Glutamatergic neuron (in vitro differentiated cells): Measurements from ENCODE around the gene ANO6. TPM values are rescaled to one million over a fixed set of nuclear protein-coding genes. Genes with fewer than 3 reads are reported as not detected.

ENCODE experiments used
- DNase-seq: peaks from one replicate; pipeline ENCODE4 v3.0.0; 2022
- H3K27ac Mint-ChIP-seq: one replicate; pipeline ENCODE4 v1.8.0; 2020; ENCODE audit warnings: mild to moderate bottlenecking, mixed read lengths, inconsistent platforms; ENCODE audit not compliant: unreplicated experiment
- H3K27me3 Mint-ChIP-seq: one replicate; pipeline ENCODE4 v1.8.0; 2020; ENCODE audit warnings: mild to moderate bottlenecking, moderate library complexity, mixed read lengths, inconsistent platforms; ENCODE audit not compliant: unreplicated experiment
- H3K36me3 Mint-ChIP-seq: one replicate; pipeline ENCODE4 v1.8.0; 2020; ENCODE audit warnings: mild to moderate bottlenecking, mixed read lengths, inconsistent platforms; ENCODE audit not compliant: unreplicated experiment
- H3K4me1 Mint-ChIP-seq: one replicate; pipeline ENCODE4 v1.8.0; 2020; ENCODE audit warnings: mild to moderate bottlenecking, low read depth, mixed read lengths, inconsistent platforms; ENCODE audit not compliant: unreplicated experiment
- H3K4me3 Mint-ChIP-seq: one replicate; pipeline ENCODE4 v1.8.0; 2020; ENCODE audit warnings: mild to moderate bottlenecking, mixed read lengths, inconsistent platforms; ENCODE audit not compliant: unreplicated experiment
- H3K9me3 Mint-ChIP-seq: one replicate; pipeline ENCODE4 v1.8.0; 2020; ENCODE audit warnings: mild to moderate bottlenecking, moderate library complexity, mixed read lengths, inconsistent platforms; ENCODE audit not compliant: unreplicated experiment
- total RNA-seq: library from RNA; stranded (reverse); fragmentation: NEBNext Ultra II Directional; extraction: Animal tissue kit (Norgen Biotek cat#: 25700); gene quantifications from one replicate; pipeline ENCODE4 v1.2.1, GENCODE V29; 2021; ENCODE audit not compliant: unreplicated experiment
- TF ChIP-seq, protein P1 (sequence below): fragments of 200-600 bp; sonication (generic); IDR thresholded peaks from one replicate; pipeline ENCODE4 v1.5.0; 2021; ENCODE audit not compliant: partially characterized antibody, unreplicated experiment

Gene ANO6
- total RNA-seq, 1 donor from 2014 or later: 35.9 TPM

- DNase-seq: no peak
- Mint-ChIP-seq H3K36me3 (no peaks in the 10 kb centered on the region), H3K9me3 (no peaks in the 10 kb centered on the region), H3K4me1 (peaks cover 4% of the 10 kb centered on the region), H3K27me3 (peaks cover 3% of the 10 kb centered on the region), H3K4me3 (no peak overlapping the region), H3K27ac (no peak overlapping the region)
- TF ChIP-seq, protein P1, sequence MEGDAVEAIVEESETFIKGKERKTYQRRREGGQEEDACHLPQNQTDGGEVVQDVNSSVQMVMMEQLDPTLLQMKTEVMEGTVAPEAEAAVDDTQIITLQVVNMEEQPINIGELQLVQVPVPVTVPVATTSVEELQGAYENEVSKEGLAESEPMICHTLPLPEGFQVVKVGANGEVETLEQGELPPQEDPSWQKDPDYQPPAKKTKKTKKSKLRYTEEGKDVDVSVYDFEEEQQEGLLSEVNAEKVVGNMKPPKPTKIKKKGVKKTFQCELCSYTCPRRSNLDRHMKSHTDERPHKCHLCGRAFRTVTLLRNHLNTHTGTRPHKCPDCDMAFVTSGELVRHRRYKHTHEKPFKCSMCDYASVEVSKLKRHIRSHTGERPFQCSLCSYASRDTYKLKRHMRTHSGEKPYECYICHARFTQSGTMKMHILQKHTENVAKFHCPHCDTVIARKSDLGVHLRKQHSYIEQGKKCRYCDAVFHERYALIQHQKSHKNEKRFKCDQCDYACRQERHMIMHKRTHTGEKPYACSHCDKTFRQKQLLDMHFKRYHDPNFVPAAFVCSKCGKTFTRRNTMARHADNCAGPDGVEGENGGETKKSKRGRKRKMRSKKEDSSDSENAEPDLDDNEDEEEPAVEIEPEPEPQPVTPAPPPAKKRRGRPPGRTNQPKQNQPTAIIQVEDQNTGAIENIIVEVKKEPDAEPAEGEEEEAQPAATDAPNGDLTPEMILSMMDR: no peak
These were observed 26.3 kb downstream of the ANO6 start for GRCh38 chr12:45242180-45242579.

- H3K27me3 Mint-ChIP-seq: no peaks in the 10 kb centered on the region
- H3K9me3 Mint-ChIP-seq: no peaks in the 10 kb centered on the region
- no peak overlapping the region for H3K27ac Mint-ChIP-seq
- H3K4me1 Mint-ChIP-seq: peaks cover 4% of the 10 kb centered on the region
- TF ChIP-seq, protein P1: no peak
- no peaks in the 10 kb centered on the region for H3K36me3 Mint-ChIP-seq
- no peak overlapping the region for H3K4me3 Mint-ChIP-seq
- DNase-seq: no peak
These were observed 28.1 kb downstream of the ANO6 start for GRCh38 chr12:45243963-45244362.

DNA sequence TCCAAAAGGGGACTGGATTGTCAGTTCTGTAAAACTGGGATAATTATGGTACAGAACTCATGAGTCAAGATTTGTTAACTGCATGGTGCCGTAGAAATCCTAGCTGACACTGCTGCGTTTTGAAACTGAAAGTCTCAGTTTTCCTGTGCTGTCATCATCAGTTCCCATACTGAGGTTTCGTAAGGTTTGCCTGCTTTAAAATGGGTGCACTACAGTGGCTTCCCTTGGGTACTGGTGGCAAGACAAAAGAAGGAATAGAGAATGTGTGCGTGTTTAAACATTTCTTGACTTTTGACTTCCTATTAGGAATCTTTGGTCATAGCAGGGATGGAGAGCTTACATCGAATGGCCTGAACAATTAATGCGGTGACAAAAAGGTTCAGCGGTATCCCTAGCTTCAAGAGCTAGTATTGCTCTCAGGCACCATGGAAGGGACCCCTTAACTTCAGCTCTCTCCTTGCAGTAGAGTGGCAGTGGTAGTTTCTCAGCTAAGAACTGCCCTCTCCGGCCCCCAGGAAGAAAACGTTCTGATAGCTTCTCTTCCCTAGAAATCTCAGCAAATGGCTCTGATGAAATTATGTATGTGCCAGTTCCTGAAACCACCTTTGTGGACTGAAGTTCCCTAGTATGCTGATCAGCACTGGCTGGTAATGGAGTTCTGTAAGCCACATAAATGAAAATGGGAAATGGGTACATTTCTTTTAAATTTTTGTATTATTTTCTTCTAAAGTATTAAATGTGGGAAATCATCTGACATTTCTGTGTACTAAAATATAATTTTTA lies 28.9 kb downstream of the ANO6 start:
- H3K27ac Mint-ChIP-seq: no peak overlapping the region
- H3K4me3 Mint-ChIP-seq: no peak overlapping the region
- TF ChIP-seq, protein P1: no peak
- no peaks in the 10 kb centered on the region for H3K36me3 Mint-ChIP-seq
- peaks cover 2% of the 10 kb centered on the region for H3K9me3 Mint-ChIP-seq
- no peak for DNase-seq
- no peaks in the 10 kb centered on the region for H3K27me3 Mint-ChIP-seq
- no peaks in the 10 kb centered on the region for H3K4me1 Mint-ChIP-seq

GRCh38 chr12:45246236-45246635 lies 30.3 kb downstream of the ANO6 start:
- TF ChIP-seq, protein P1: no peak
- no peak for DNase-seq
- Mint-ChIP-seq H3K4me1 (no peaks in the 10 kb centered on the region), H3K36me3 (no peaks in the 10 kb centered on the region), H3K27ac (no peak overlapping the region), H3K9me3 (peaks cover 2% of the 10 kb centered on the region), H3K27me3 (no peaks in the 10 kb centered on the region), H3K4me3 (no peak overlapping the region)

GRCh38 chr12:45247589-45247988 lies 31.7 kb downstream of the ANO6 start:
- Mint-ChIP-seq H3K27ac (no peak overlapping the region), H3K36me3 (no peaks in the 10 kb centered on the region), H3K4me3 (no peak overlapping the region), H3K4me1 (no peaks in the 10 kb centered on the region), H3K9me3 (peaks cover 2% of the 10 kb centered on the region), H3K27me3 (no peaks in the 10 kb centered on the region)
- TF ChIP-seq, protein P1: no peak
- no peak for DNase-seq
